Measurements from ENCODE around the gene MRLN.
"Not testable (repeated sequence)": the region's sequence is repeated elsewhere in the genome, so short reads cannot be mapped to it uniquely, and the experiment has no call there.

The MRLN gene

DNA sequence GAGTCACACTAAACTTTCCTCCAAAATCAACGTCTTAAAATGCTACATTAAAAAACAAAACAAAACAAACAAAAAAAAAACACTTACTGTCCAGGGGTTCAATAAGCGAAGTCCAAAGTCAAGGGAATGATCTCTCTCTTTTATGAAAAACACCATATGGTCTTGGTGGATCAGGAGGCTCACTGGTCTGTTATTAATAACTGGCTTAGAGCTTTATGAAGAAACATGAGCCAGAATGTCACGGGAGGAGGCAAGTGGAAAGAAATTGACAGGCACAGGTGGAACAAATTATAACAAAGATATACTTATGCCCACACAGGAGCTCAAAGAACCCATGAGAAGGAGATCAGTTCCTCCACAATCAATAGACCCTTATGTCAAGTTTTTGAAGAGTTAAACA is at the start of gene MRLN:
MRLN (minus strand) TSS at position 189 of the 400 bp plus-strand sequence.
- peak; percentile 81 for DNase-seq

- no peak for DNase-seq
Observed at GRCh38 chr10:59801171-59801570, 47.9 kb upstream of the MRLN start.

DNA sequence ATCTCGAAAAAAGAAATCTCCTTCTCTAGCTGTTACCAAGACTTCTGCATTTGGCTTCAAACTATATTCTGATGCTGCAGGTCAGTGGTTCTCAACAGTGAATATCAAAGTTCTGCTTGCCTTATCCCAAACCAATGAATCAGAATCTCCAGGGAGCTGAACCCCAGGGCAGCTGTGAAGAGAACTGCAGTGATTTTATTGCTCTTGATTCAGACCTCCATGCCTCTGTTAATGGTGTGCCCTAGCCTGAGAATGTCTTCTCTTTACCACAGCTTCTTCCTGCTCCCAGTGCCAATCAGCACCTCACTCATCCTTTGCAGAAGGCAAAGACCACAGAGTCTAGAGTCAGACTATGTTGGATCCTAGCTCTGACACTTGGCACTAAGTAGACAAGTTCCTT is 46.2 kb upstream of the MRLN start:
- no peak for DNase-seq

- DNase-seq, result no peak
Observed at GRCh38 chr10:59793919-59794318, 40.7 kb upstream of the MRLN start.

DNA sequence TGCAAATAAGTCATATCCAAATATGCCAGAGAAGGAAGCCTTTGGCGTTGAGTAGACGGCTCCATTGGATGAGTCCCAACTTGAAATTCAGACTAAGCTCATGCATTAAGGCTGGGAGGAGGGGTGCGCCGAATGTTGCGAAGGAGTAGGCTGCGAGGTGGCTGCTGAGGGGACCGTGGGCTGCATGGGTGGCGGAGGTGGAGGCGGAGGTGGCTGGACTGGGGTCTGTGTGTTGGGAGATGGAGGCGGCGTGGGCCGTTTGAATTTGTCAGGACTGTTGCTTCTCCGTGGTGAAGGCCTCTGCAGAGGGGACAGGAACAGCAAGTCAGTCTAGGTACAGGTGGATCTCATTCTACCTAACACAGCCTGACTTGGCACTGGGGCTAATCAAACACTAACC is 39.6 kb upstream of the MRLN start:
- DNase-seq, result no peak

DNA sequence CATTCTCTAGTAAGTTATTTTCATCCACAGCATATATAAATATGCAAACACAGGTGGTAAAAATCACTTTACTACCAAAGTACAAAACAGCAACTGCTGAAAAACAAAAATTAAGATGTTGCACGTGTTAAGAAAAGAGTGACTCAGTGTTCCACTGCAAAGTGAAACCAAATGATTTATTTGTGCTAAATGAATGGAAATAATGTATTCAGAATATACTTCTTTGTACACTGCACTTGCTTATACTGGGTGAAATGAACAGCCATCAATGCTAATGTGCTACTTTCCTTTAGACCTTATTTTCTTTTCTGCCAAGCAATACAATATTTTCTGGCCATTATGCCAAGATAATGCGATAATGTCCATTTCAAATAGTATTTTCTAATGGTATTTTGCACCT is 38.3 kb upstream of the MRLN start:
- no peak for DNase-seq

- DNase-seq, result peak; percentile 33
Observed at GRCh38 chr10:59790080-59790479, 36.8 kb upstream of the MRLN start.

GRCh38 chr10:59788914-59789313 is 35.7 kb upstream of the MRLN start:
- not testable (repeated sequence) for DNase-seq

DNA sequence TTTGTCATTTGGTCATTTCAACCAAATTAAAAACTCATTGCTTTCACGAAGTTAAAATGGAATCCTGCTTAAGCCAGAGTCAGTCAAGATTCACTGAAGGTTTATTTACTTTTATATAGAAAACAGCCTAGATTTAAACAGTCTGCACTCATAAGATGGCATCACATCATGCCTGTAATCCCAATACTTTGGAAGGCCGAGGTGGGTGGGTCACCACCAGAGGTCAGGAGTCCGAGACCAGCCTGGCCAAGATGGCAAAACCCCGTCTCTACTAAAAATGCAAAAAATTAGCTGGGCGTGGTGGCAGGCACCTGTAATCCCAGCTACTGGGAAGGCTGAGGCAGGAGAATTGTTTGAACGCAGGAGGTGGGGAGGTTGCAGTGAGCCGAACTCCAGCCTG is 33.8 kb upstream of the MRLN start:
- DNase-seq, result not testable (repeated sequence)

DNA sequence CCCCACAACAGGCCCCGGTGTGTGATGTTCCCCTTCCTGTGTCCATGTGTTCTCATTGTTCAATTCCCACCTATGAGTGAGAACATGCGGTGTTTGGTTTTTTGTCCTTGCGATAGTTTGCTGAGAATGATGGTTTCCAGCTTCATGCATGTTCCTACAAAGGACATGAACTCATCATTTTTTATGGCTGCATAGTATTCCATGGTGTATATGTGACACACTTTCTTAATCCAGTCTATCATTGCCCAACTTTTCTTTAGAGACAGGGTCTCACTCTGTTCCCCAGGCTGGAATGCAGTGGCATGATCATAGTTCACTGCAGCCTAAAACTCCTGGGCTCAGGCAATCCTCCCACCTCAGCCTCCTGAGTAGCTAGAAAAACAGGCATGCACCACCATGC is 32.2 kb upstream of the MRLN start:
- not testable (repeated sequence) for DNase-seq

DNA sequence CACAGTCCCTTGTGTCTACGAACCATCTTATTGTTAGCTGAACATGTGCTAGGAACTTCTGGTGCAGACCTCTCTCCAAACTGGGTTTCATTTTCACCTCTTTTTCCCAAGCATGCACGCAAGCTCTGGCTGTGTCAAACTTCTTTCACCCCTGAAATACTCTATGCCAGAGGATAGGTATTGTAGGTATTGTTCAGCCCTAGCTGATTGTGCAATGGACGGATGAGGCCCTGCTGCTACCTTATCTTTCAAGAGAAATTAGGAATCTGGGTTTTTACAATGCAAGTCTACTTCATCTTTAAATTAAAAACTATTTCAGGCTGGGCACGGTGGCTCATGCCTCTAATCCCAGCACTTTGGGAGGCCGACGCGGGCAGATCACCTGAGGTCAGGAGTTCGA is 28.3 kb upstream of the MRLN start:
- no peak for DNase-seq

- DNase-seq, result peak; percentile 19
Observed at GRCh38 chr10:59779756-59780533, 26.7 kb upstream of the MRLN start.

- no peak for DNase-seq
Observed at GRCh38 chr10:59774451-59774850, 21.2 kb upstream of the MRLN start.

DNA sequence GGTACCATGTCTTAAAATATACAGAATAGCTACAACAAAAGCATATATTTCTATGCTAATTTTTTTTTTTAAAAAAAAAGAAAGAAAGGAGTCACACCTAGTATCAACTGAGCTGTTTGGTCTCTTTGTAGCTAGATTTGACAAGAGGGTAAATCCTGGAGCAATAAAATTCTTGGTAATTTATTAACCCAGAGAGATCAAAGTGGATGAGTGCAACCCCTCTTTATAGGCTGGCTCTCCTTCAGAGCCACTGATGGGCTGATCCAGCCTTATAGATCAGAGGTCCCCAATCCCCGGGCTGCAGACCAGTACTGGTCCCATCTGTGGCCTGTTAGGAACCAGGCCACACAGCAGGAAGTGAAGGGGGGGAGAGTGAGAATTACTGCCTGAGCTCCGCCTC is 19.8 kb upstream of the MRLN start:
- no peak for DNase-seq

GRCh38 chr10:59771162-59771807 is 18.0 kb upstream of the MRLN start:
- DNase-seq, result no peak

DNA sequence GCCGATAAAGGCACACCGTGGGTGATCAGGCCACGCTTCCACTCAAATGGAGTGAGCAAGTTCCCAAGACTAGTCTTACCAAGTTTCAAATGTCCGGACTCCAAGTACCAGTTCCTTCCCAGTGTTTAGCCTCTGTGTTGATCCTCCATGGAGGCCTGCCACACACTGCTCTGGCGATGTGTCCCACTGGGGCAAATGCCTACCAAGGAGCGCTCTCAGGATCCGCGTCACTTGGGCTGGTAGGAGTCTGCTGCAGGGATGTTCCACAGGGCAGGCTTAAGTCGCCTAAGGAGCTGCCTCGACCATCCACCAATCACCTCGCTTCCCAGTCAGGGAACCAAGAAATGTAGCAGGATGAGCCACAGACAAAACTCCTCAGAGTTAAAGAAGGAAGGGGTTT is 17.4 kb upstream of the MRLN start:
- DNase-seq, result no peak

DNA sequence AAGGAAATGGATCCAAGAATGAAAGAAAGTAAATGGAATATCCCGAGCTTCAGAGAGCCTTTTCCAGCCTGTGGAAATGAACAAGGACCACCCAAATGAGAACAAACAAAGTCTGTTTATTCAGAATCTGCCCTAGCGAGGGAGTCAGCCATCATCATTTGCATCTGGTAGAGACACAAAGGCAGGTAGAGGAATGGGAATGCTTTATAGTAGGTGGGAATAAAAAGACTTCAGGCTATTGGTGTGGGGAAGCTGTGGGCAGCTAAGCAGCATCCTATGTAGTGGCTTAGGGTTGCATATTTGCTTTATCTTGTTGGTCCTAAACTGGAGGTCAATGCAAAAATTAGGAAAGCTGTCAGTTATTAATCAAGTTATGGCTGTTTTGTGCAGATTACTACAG is 9.2 kb upstream of the MRLN start:
- DNase-seq, result no peak

DNA sequence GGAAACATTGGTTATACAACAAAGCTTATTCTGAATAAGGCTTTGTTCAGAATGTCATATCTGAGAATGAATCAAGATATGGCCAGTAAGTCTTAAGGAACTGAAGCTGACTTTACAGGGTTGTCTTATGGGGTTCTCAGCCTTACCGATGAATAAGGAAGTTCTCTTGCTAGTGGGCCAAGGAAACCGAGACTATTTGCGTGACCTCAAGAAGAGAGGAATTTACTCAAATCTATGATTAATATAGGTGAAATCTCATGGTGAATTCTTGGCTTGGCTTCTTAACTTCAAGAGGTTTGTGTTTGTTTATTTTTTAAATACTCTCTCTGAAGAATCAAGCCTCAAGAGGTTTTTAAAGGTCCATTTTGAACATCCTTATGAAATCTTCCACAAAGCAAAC is 4.7 kb upstream of the MRLN start:
- DNase-seq, result no peak

GRCh38 chr10:59754951-59755350 is 1.7 kb upstream of the MRLN start:
- DNase-seq, result peak; percentile 22

- DNase-seq, result peak; percentile 37
Observed at GRCh38 chr10:59752278-59752940, 846 bp downstream of the MRLN start.

DNA sequence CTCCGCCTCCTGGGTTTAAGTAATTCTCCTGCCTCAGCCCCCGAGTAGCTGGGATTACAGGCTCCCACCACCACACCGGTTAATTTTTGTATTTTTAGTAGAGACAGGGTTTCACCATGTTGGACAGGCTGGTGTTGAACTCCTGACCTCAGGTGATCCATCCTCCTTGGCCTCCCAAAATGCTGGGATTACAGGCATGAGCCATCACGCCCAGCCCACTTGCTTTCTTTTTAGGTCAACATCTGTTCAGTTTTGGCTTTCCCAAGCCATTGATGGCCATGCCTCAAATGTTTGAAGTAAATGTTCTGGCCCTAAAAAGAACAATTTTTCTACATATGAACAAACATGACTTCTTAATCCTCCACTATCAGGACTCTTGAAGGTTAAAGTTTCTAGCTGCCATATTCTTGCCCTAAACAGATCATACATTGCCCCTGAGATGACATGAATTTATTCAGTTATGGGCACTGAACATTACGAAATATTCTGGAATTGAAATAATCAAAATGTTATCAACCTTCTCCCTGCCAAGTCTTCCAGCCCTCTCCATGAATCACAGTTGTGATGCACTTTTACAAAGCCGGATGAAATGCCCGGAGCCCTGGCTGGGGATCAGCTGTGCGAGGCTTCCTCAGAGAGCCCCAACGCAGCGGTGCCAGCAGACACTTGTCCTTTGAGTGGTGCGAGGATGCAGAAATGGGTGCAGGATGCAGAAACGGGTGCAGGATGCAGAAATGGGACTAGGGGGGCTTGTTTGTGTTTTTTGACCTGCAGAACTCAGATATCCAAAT is 2.9 kb downstream of the MRLN start:
- DNase-seq, result peak; percentile 11

- DNase-seq, result peak; percentile 18
Observed at GRCh38 chr10:59748834-59749233, 4.4 kb downstream of the MRLN start.

GRCh38 chr10:59745163-59745650 is 8.0 kb downstream of the MRLN start:
- no peak for DNase-seq

All from NCI-H82 (cell line).